Mammary epithelial cell (primary cell): Measurements from ENCODE around the gene PRR19.
A peak's percentile ranks its signal among the peaks of the same experiment; 100 is the strongest.

Experiments
- EZH2 ChIP-seq: IDR thresholded peaks from 2 replicates; pipeline ENCODE4 v1.6.1; 2012; ENCODE audit warnings: low read length, inconsistent platforms, borderline replicate concordance
- TF ChIP-seq, protein P1 (sequence below), 2 donors: IDR thresholded peaks in 1 of 2; conservative IDR thresholded peaks in 1 of 2; 2 replicates each; pipeline ENCODE4 v1.5.1; 2011 to 2012; ENCODE audit warnings: inconsistent platforms in 2 of 2, low read length in 2 of 2, mild to moderate bottlenecking in 2 of 2, control low read depth in 1 of 2, low read depth in 1 of 2; ENCODE audit not compliant: insufficient read depth in 1 of 2; ENCODE audit errors: extremely low read depth in 1 of 2

GRCh38 chr19:42325308-42325895, 23.5 kb downstream of the PRR19 start, which contains the start of gene MEGF8:
- TF ChIP-seq, protein P1, sequence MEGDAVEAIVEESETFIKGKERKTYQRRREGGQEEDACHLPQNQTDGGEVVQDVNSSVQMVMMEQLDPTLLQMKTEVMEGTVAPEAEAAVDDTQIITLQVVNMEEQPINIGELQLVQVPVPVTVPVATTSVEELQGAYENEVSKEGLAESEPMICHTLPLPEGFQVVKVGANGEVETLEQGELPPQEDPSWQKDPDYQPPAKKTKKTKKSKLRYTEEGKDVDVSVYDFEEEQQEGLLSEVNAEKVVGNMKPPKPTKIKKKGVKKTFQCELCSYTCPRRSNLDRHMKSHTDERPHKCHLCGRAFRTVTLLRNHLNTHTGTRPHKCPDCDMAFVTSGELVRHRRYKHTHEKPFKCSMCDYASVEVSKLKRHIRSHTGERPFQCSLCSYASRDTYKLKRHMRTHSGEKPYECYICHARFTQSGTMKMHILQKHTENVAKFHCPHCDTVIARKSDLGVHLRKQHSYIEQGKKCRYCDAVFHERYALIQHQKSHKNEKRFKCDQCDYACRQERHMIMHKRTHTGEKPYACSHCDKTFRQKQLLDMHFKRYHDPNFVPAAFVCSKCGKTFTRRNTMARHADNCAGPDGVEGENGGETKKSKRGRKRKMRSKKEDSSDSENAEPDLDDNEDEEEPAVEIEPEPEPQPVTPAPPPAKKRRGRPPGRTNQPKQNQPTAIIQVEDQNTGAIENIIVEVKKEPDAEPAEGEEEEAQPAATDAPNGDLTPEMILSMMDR (conservative IDR thresholded peaks at IDR 0.05 in 1 of 2, IDR thresholded peaks at IDR 0.05 in 1 of 2; ENCODE audit: extremely low read depth in 1 of 2, insufficient read depth in 1 of 2, low read depth in 1 of 2, low read length in 2 of 2) = peak; percentile 93 to 96
- no peak for TF ChIP-seq EZH2
